GM12878 (cell line): ENCODE data around the gene RAB13. TPM values are rescaled to one million over a fixed set of nuclear protein-coding genes. Genes with fewer than 3 reads are reported as not detected.
A peak's percentile ranks its signal among the peaks of the same experiment; 100 is the strongest.

Experiments
- BCL11A ChIP-seq: IDR thresholded peaks from 2 replicates; pipeline ENCODE4 v1.6.1; 2011; ENCODE audit warnings: low read depth, low read length
- BHLHE40 ChIP-seq, 2 experiments: fragments of 450-650 bp in 1 of 2; IDR thresholded peaks; 2 replicates each; pipeline ENCODE4 v1.6.1; 2011 to 2017; ENCODE audit warnings: low read depth in 2 of 2, borderline replicate concordance in 1 of 2, improper control_type of control experiment in 1 of 2, low read length in 1 of 2, mild to moderate bottlenecking in 1 of 2
- ESRRA ChIP-seq: IDR thresholded peaks from 2 replicates; pipeline ENCODE4 v1.6.1; 2012; ENCODE audit warnings: mild to moderate bottlenecking, low read length, improper control_type of control experiment
- ETV6 ChIP-seq, 2 experiments: fragments of 450-650 bp in 1 of 2; IDR thresholded peaks in 1 of 2; conservative IDR thresholded peaks in 1 of 2; 2 replicates each; pipeline ENCODE4 v1.6.1; 2014; ENCODE audit warnings: antibody characterized with exemption in 1 of 2, borderline replicate concordance in 1 of 2, low read depth in 1 of 2, mild to moderate bottlenecking in 1 of 2, moderate library complexity in 1 of 2
- FOS ChIP-seq: IDR thresholded peaks from 3 replicates; pipeline ENCODE4 v1.6.1; 2011; ENCODE audit warnings: borderline replicate concordance; ENCODE audit not compliant: insufficient read length; ENCODE audit errors: extremely low read depth
- FOXM1 ChIP-seq: IDR thresholded peaks from 2 replicates; pipeline ENCODE4 v1.6.1; 2012; ENCODE audit warnings: low read depth, mild to moderate bottlenecking, inconsistent platforms, low read length, moderate library complexity
- MTA2 ChIP-seq: fragments of 450-650 bp; IDR thresholded peaks from 2 replicates; pipeline ENCODE4 v1.6.1; 2016; ENCODE audit warnings: low read depth, mild to moderate bottlenecking, moderate library complexity
- MXI1 ChIP-seq: fragments of 150-350 bp; IDR thresholded peaks from 2 replicates; pipeline ENCODE4 v1.6.1; 2011; ENCODE audit warnings: low read depth, mild to moderate bottlenecking, inconsistent platforms, low read length, improper control_type of control experiment
- POU2F2 ChIP-seq: IDR thresholded peaks from 3 replicates; pipeline ENCODE4 v1.6.1; 2011; ENCODE audit warnings: low read depth, mild to moderate bottlenecking, low read length, borderline replicate concordance
- RAD51 ChIP-seq: fragments of 450-650 bp; IDR thresholded peaks from 2 replicates; pipeline ENCODE4 v1.6.1; 2016; ENCODE audit warnings: moderate library complexity, mild to moderate bottlenecking, inconsistent platforms
- SREBF1 ChIP-seq: IDR thresholded peaks from 2 replicates; pipeline ENCODE4 v1.6.1; 2012; ENCODE audit warnings: mild to moderate bottlenecking, low read length
- SREBF2 ChIP-seq: IDR thresholded peaks from 2 replicates; pipeline ENCODE4 v1.6.1; 2012; ENCODE audit warnings: mild to moderate bottlenecking, low read length
- WRNIP1 ChIP-seq: IDR thresholded peaks from 2 replicates; pipeline ENCODE4 v1.6.1; 2011; ENCODE audit warnings: low read depth, low read length, improper control_type of control experiment, borderline replicate concordance
- YY1 ChIP-seq: IDR thresholded peaks from 2 replicates; pipeline ENCODE4 v1.6.1; 2011; ENCODE audit warnings: low read depth, mild to moderate bottlenecking, low read length
- ZNF217 ChIP-seq: fragments of 450-650 bp; IDR thresholded peaks from 2 replicates; pipeline ENCODE4 v1.6.1; 2017; ENCODE audit warnings: antibody characterized with exemption, mild to moderate bottlenecking
- ZNF274 ChIP-seq: IDR thresholded peaks from one replicate; pipeline ENCODE4 v1.8.0; 2011; ENCODE audit not compliant: insufficient read length, insufficient read depth
- ZNF384 ChIP-seq: IDR thresholded peaks from 2 replicates; pipeline ENCODE4 v1.6.1; 2012; ENCODE audit warnings: low read depth, mild to moderate bottlenecking, low read length, improper control_type of control experiment, borderline replicate concordance
- polyA plus RNA-seq, 11 experiments: library from polyadenylated mRNA; depleted of rRNA in 4 of 11; unstranded in 6 of 11; stranded (reverse) in 5 of 11; fragments of >200 nt; fragmentation: Nextera tagmentation in 4 of 11; fragmentation: Illumina TruSeq in 1 of 11; extraction: Ambion mirVana in 4 of 11; extraction: Trizol in 1 of 11; gene quantifications; 1 replicate in 1 of 11; 2 replicates in 10 of 11; pipeline versions ENCODE4 v1.2.1 to v1.2.3, GENCODE V29; 2011 to 2016; ENCODE audit warnings: inconsistent platforms in 2 of 11, missing spikeins in 2 of 11, low read depth in 1 of 11
- total RNA-seq, 4 experiments: library from RNA; depleted of rRNA in 3 of 4; stranded (reverse); fragments of >200 nt in 3 of 4; fragmentation: Illumina TruSeq in 1 of 4; extraction: Trizol in 1 of 4; gene quantifications; 2 replicates each; pipeline versions ENCODE4 v1.2.1 to v1.2.3, GENCODE V29; 2013 to 2021
- TF ChIP-seq, protein P1 (sequence below): fragments of 450-650 bp; IDR thresholded peaks from 2 replicates; pipeline ENCODE4 v1.6.1; 2016; ENCODE audit warnings: mild to moderate bottlenecking
- TF ChIP-seq, protein P2 (sequence below): fragments of 450-650 bp; IDR thresholded peaks from 2 replicates; pipeline ENCODE4 v1.6.1; 2018; ENCODE audit warnings: borderline replicate concordance, mild to moderate bottlenecking; ENCODE audit not compliant: partially characterized antibody
- TF ChIP-seq, protein P3 (sequence below): fragments of 450-650 bp; formaldehyde crosslinking; IDR thresholded peaks from 2 replicates; pipeline ENCODE4 v1.4.0; 2020; ENCODE audit warnings: mild to moderate bottlenecking, moderate library complexity
- TF ChIP-seq, protein P4 (sequence below): IDR thresholded peaks from 2 replicates; pipeline ENCODE4 v1.6.1; 2011; ENCODE audit warnings: low read depth, low read length, improper control_type of control experiment, borderline replicate concordance

Gene RAB13
- total and polyA plus RNA-seq, 10 of the 15 experiments (the other 5 are each of a cell fraction or from before 2014, with no cell fraction given): 0.75 to 30.7 (median 15.9) TPM

DNA sequence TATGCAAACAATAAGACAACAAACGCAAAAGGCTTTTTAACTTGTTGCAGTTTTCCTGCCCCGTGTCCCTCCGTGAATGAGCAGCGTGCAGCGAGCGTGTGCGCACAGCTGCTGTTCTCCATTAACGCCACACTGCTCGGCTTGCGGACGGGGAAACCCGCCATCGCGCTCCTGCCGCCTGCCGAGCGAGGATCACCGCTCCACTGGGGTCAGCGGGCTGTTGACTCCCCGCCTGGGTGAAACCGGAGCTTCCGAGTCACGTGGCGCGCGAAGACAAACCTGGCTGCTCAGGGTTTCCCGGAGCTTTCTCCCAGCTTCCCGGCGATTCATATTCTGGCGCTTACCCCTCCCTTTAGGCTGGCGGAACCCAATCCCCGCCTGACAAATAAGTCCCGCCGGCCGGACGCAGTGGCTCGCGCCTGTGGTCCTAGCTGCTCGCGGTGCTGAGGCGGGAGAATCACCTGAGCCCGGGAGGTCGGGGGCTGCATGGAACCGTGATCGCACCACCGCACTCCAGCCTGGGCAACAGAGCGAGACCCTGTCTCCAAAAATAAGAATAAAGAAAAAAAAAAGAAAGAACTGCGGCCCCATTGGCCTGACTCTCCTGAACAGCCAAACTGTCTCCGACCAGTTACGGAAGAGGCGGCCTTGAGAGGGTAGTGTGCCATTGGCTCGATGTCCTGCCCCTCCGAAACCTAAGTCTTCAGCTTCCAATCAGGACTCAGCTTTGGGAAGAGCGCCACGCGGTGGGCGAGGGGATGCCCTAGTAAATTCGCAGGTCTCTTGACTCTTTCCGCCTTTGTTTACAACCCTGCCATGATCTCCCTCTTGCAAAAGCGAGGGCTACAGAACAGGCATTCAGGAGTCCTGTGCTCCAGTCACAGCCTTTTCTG is 18.8 kb downstream of the RAB13 start, which contains the start of gene CREB3L4 (continued):
- TF ChIP-seq ETV6 (conservative IDR thresholded peaks at IDR 0.05 in 1 of 2, IDR thresholded peaks at IDR 0.05 in 1 of 2; ENCODE audit: borderline replicate concordance in 1 of 2, low read depth in 1 of 2) (no peak), SREBF2 (no peak; the same call in none of the 2 replicates), MTA2 (peak; percentile 10), ZNF274 (no peak), FOS (peak; percentile 85), FOXM1 (no peak), WRNIP1 (no peak), MXI1 (peak; percentile 96), BHLHE40 (IDR thresholded peaks at IDR 0.05; ENCODE audit: borderline replicate concordance in 1 of 2, low read depth in 2 of 2, low read length in 1 of 2) (peak; percentile 86 to 90), BCL11A (no peak), ZNF384 (peak; percentile 91), SREBF1 (no peak), ESRRA (0 out of 2 replicates have a peak, but pooled peaks have one; percentile 33), POU2F2 (peak; percentile 21; the same call in 1 of the 3 replicates), YY1 (peak; percentile 93), RAD51 (peak; percentile 86), ZNF217 (no peak)
- TF ChIP-seq, protein P1, sequence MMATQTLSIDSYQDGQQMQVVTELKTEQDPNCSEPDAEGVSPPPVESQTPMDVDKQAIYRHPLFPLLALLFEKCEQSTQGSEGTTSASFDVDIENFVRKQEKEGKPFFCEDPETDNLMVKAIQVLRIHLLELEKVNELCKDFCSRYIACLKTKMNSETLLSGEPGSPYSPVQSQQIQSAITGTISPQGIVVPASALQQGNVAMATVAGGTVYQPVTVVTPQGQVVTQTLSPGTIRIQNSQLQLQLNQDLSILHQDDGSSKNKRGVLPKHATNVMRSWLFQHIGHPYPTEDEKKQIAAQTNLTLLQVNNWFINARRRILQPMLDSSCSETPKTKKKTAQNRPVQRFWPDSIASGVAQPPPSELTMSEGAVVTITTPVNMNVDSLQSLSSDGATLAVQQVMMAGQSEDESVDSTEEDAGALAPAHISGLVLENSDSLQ: peak; percentile 100
- TF ChIP-seq, protein P2, sequence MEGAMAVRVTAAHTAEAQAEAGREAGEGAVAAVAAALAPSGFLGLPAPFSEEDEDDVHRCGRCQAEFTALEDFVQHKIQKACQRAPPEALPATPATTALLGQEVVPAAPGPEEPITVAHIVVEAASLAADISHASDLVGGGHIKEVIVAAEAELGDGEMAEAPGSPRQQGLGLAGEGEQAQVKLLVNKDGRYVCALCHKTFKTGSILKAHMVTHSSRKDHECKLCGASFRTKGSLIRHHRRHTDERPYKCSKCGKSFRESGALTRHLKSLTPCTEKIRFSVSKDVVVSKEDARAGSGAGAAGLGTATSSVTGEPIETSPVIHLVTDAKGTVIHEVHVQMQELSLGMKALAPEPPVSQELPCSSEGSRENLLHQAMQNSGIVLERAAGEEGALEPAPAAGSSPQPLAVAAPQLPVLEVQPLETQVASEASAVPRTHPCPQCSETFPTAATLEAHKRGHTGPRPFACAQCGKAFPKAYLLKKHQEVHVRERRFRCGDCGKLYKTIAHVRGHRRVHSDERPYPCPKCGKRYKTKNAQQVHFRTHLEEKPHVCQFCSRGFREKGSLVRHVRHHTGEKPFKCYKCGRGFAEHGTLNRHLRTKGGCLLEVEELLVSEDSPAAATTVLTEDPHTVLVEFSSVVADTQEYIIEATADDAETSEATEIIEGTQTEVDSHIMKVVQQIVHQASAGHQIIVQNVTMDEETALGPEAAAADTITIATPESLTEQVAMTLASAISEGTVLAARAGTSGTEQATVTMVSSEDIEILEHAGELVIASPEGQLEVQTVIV: peak; percentile 79
- TF ChIP-seq, protein P3, sequence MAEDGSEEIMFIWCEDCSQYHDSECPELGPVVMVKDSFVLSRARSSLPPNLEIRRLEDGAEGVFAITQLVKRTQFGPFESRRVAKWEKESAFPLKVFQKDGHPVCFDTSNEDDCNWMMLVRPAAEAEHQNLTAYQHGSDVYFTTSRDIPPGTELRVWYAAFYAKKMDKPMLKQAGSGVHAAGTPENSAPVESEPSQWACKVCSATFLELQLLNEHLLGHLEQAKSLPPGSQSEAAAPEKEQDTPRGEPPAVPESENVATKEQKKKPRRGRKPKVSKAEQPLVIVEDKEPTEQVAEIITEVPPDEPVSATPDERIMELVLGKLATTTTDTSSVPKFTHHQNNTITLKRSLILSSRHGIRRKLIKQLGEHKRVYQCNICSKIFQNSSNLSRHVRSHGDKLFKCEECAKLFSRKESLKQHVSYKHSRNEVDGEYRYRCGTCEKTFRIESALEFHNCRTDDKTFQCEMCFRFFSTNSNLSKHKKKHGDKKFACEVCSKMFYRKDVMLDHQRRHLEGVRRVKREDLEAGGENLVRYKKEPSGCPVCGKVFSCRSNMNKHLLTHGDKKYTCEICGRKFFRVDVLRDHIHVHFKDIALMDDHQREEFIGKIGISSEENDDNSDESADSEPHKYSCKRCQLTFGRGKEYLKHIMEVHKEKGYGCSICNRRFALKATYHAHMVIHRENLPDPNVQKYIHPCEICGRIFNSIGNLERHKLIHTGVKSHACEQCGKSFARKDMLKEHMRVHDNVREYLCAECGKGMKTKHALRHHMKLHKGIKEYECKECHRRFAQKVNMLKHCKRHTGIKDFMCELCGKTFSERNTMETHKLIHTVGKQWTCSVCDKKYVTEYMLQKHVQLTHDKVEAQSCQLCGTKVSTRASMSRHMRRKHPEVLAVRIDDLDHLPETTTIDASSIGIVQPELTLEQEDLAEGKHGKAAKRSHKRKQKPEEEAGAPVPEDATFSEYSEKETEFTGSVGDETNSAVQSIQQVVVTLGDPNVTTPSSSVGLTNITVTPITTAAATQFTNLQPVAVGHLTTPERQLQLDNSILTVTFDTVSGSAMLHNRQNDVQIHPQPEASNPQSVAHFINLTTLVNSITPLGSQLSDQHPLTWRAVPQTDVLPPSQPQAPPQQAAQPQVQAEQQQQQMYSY (CRISPR knock-in tag): no peak
- TF ChIP-seq, protein P4, sequence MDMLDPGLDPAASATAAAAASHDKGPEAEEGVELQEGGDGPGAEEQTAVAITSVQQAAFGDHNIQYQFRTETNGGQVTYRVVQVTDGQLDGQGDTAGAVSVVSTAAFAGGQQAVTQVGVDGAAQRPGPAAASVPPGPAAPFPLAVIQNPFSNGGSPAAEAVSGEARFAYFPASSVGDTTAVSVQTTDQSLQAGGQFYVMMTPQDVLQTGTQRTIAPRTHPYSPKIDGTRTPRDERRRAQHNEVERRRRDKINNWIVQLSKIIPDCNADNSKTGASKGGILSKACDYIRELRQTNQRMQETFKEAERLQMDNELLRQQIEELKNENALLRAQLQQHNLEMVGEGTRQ: peak; percentile 57
